Ecto neural progenitor cell (in vitro differentiated cells): ENCODE measurements around the gene ZNF581.

Experiments
- DNase-seq: peaks from one replicate; pipeline ENCODE4 v3.0.0-alpha.2; 2018; ENCODE audit warnings: low spot score

ZNF581 gene

GRCh38 chr19:55679343-55680257 lies 36.2 kb downstream of the ZNF581 start:
- no peak for DNase-seq

- no peak for DNase-seq
Measured at GRCh38 chr19:55680339-55681130, 37.1 kb downstream of the ZNF581 start.

- DNase-seq: no peak
Measured at GRCh38 chr19:55681131-55682092, 38.0 kb downstream of the ZNF581 start.

GRCh38 chr19:55683449-55684261 lies 40.2 kb downstream of the ZNF581 start:
- no peak for DNase-seq

- no peak for DNase-seq
Measured at GRCh38 chr19:55684946-55685681, 41.7 kb downstream of the ZNF581 start.

- no peak for DNase-seq
Measured at GRCh38 chr19:55685776-55686175, 42.3 kb downstream of the ZNF581 start.

- DNase-seq: no peak
Measured at GRCh38 chr19:55686311-55687050, 43.0 kb downstream of the ZNF581 start.

GRCh38 chr19:55687281-55688201 lies 44.1 kb downstream of the ZNF581 start:
- DNase-seq: no peak

GRCh38 chr19:55688422-55689218 lies 45.2 kb downstream of the ZNF581 start:
- DNase-seq: no peak

- DNase-seq: no peak
Measured at GRCh38 chr19:55689411-55690108, 46.1 kb downstream of the ZNF581 start.

GRCh38 chr19:55690109-55690768 lies 46.8 kb downstream of the ZNF581 start:
- DNase-seq: no peak

- DNase-seq: no peak
Measured at GRCh38 chr19:55690769-55691545, 47.5 kb downstream of the ZNF581 start.

GRCh38 chr19:55691561-55692481 lies 48.4 kb downstream of the ZNF581 start:
- DNase-seq: no peak

GRCh38 chr19:55692681-55693081 lies 49.2 kb downstream of the ZNF581 start:
- DNase-seq: no peak
